ENCODE data around the gene RPP25L. TPM values are rescaled to one million over a fixed set of nuclear protein-coding genes. Genes with fewer than 3 reads are reported as not detected.
A peak's percentile ranks its signal among the peaks of the same experiment; 100 is the strongest.

RPP25L gene, protein sequence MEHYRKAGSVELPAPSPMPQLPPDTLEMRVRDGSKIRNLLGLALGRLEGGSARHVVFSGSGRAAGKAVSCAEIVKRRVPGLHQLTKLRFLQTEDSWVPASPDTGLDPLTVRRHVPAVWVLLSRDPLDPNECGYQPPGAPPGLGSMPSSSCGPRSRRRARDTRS
- 31.2 TPM for total RNA-seq (2013)
- polyA plus RNA-seq = 10 to 100 TPM; 20.1 to 42.3 (median 39.4) TPM
- 30.5 and 48.2 TPM in 2 replicates for polyA minus RNA-seq
- total RNA-seq = 3.5 to 7.3 (median 4.4) reads per million in 11 experiments

GRCh38 chr9:34611811-34612787 is at the start of gene RPP25L:
TSS of gene RPP25L (minus strand) at chr9:34612097. CDS start at chr9:34611296, 801 bp downstream.
- Histone ChIP-seq H3K27ac (ENCODE audit: low read depth in 1 of 2, low read length in 2 of 2) (peak within 1 kb of the TSS; percentile 76 to 97), H4K20me1 (ENCODE audit: insufficient read depth, low read length) (no peaks in the 10 kb centered on the region), H3K27me3 (ENCODE audit: control insufficient read depth in 2 of 2, insufficient read depth in 2 of 2, low read length in 2 of 2) (no peaks in the 10 kb centered on the region), H3K79me2 (ENCODE audit: insufficient read depth, low read length) (peaks cover 13% of the 10 kb centered on the region), H3K9me3 (replicated peaks in 1 of 2; ENCODE audit: control insufficient read depth in 1 of 2, insufficient read depth in 1 of 2, low read length in 2 of 2) (no peaks in the 10 kb centered on the region), H3K36me3 (replicated peaks in 1 of 2; ENCODE audit: control insufficient read depth in 1 of 2, insufficient read depth in 2 of 2, low read length in 2 of 2) (peaks cover 31 to 38% of the 10 kb centered on the region in 2 donors), H3K9ac (ENCODE audit: insufficient read depth, low read length, poor library complexity, severe bottlenecking) (peak within 1 kb of the TSS; percentile 95), H2AFZ (ENCODE audit: insufficient read depth, low read depth, low read length, poor library complexity, severe bottlenecking) (peak within 1 kb of the TSS; percentile 100), H3K4me2 (replicated peaks; ENCODE audit: extremely low read depth, low read length, poor library complexity, severe bottlenecking) (peak within 1 kb of the TSS; percentile 80), H3K4me3 (replicated peaks in 1 of 3; ENCODE audit: low read depth in 2 of 3, low read length in 3 of 3) (peak within 1 kb of the TSS; percentile 78 to 91 (median 85)), H3K4me1 (ENCODE audit: control insufficient read depth in 1 of 2, insufficient read depth in 2 of 2, low read length in 2 of 2) (peaks cover 24 to 30% of the 10 kb centered on the region in 2 donors)
- TF ChIP-seq, protein P1, sequence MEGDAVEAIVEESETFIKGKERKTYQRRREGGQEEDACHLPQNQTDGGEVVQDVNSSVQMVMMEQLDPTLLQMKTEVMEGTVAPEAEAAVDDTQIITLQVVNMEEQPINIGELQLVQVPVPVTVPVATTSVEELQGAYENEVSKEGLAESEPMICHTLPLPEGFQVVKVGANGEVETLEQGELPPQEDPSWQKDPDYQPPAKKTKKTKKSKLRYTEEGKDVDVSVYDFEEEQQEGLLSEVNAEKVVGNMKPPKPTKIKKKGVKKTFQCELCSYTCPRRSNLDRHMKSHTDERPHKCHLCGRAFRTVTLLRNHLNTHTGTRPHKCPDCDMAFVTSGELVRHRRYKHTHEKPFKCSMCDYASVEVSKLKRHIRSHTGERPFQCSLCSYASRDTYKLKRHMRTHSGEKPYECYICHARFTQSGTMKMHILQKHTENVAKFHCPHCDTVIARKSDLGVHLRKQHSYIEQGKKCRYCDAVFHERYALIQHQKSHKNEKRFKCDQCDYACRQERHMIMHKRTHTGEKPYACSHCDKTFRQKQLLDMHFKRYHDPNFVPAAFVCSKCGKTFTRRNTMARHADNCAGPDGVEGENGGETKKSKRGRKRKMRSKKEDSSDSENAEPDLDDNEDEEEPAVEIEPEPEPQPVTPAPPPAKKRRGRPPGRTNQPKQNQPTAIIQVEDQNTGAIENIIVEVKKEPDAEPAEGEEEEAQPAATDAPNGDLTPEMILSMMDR (IDR thresholded peaks at IDR 0.05) = no peak
- H3K27me3 Mint-ChIP-seq (ENCODE audit: low read depth in 3 of 3) = peaks cover 0 to 4% (median 0%) of the 10 kb centered on the region in 3 donors
- H3K4me1 Mint-ChIP-seq = peaks cover 27% of the 10 kb centered on the region
- intact Hi-C loops (cut with micrococcal nuclease) = loop anchor here (1.0 to 10.0 kb wide), 3 partner anchors 22 to 157 kb away; partner anchors contain the start of genes DNAI1 (in 2 of the 2) and FAM219A (in 2 of the 2)
- peak within 1 kb of the TSS; percentile 89 to 96 (median 94) for H3K27ac Mint-ChIP-seq
- peak within 1 kb of the TSS; percentile 81 to 93 for H3K4me3 Mint-ChIP-seq
- WGBS (ENCODE audit: insufficient coverage) = under 1% methylated on average over 77 of the region's 77 CpGs
- H3K9me3 Mint-ChIP-seq = peaks cover 0 to 3% (median 0%) of the 10 kb centered on the region in 7 donors
- H3K36me3 Mint-ChIP-seq = peaks cover 32 to 34% of the 10 kb centered on the region in 2 donors
- peak; percentile 85 to 86 (median 86) for DNase-seq
